HepG2 (cell line): ENCODE data around the gene NFATC3. TPM values are rescaled to one million over a fixed set of nuclear protein-coding genes. Genes with fewer than 3 reads are reported as not detected.

ENCODE experiments used
- AGO2 ChIP-seq: fragments of 200-400 bp; formaldehyde crosslinking; optimal IDR thresholded peaks from 2 replicates; pipeline ENCODE3; 2017; ENCODE audit warnings: mild to moderate bottlenecking, low read depth, low read length, moderate library complexity
- MED1 ChIP-seq: sonication (generic); formaldehyde crosslinking; IDR thresholded peaks from 2 replicates; pipeline ENCODE4 v1.4.0; 2020; ENCODE audit warnings: missing genetic modification reagents
- NFKB2 ChIP-seq: sonication (generic); formaldehyde crosslinking; IDR thresholded peaks from 2 replicates; pipeline ENCODE4 v1.4.0; 2020; ENCODE audit warnings: missing genetic modification reagents, borderline replicate concordance
- SMARCE1 ChIP-seq: fragments of 450-650 bp; IDR thresholded peaks from 2 replicates; pipeline ENCODE4 v1.6.1; 2017; ENCODE audit warnings: borderline replicate concordance
- TBX3 ChIP-seq: fragments of 450-650 bp; IDR thresholded peaks from 2 replicates; pipeline ENCODE4 v1.6.1; 2017; ENCODE audit warnings: antibody characterized with exemption, mild to moderate bottlenecking, inconsistent platforms, borderline replicate concordance
- YEATS2 ChIP-seq: sonication (generic); formaldehyde crosslinking; IDR thresholded peaks from 2 replicates; pipeline ENCODE4 v1.4.0; 2020; ENCODE audit warnings: missing genetic modification reagents, borderline replicate concordance
- ZBTB20 ChIP-seq: sonication (generic); formaldehyde crosslinking; IDR thresholded peaks from 2 replicates; pipeline ENCODE4 v1.8.1; 2023; ENCODE audit warnings: missing genetic modification reagents, low read depth, mild to moderate bottlenecking, borderline replicate concordance
- ZNF274 ChIP-seq: sonication (generic); formaldehyde crosslinking; IDR thresholded peaks from 2 replicates; pipeline ENCODE4 v1.5.1; 2020; ENCODE audit warnings: mild to moderate bottlenecking, missing genetic modification reagents
- ZNF317 ChIP-seq: sonication (generic); formaldehyde crosslinking; IDR thresholded peaks from 2 replicates; pipeline ENCODE4 v1.5.0; 2020; ENCODE audit warnings: mild to moderate bottlenecking, missing genetic modification reagents
- ZNF772 ChIP-seq: sonication (generic); formaldehyde crosslinking; IDR thresholded peaks from 2 replicates; pipeline ENCODE4 v1.5.0; 2020; ENCODE audit warnings: mild to moderate bottlenecking, missing genetic modification reagents
- ZNF883 ChIP-seq: sonication (generic); formaldehyde crosslinking; IDR thresholded peaks from 2 replicates; pipeline ENCODE4 v1.5.1; 2020; ENCODE audit warnings: mild to moderate bottlenecking, missing genetic modification reagents; ENCODE audit errors: not compliant biosample characterization
- polyA plus RNA-seq, 8 experiments: library from polyadenylated mRNA; depleted of rRNA in 3 of 8; stranded (reverse) in 7 of 8; unstranded in 1 of 8; fragments of >200 nt; fragmentation: Illumina TruSeq in 4 of 8; extraction: Trizol in 4 of 8; gene quantifications; 2 replicates each; pipeline versions ENCODE4 v1.2.1 to v1.2.3, GENCODE V29; 2011 to 2016; ENCODE audit warnings: low read depth in 4 of 8, missing spikeins in 1 of 8, mixed read lengths in 1 of 8; ENCODE audit not compliant: insufficient read depth in 1 of 8
- total RNA-seq, 5 experiments: library from RNA; depleted of rRNA; stranded (reverse); fragments of >200 nt; fragmentation: Illumina TruSeq; extraction: Trizol; gene quantifications; 2 replicates each; pipeline ENCODE4 v1.2.3, GENCODE V29; 2016; ENCODE audit warnings: low read depth in 1 of 5
- TF ChIP-seq, protein P1 (sequence below): fragments of 450-650 bp; IDR thresholded peaks from 2 replicates; pipeline ENCODE4 v1.6.1; 2017; ENCODE audit warnings: mild to moderate bottlenecking
- TF ChIP-seq, protein P2 (sequence below): IDR thresholded peaks from 2 replicates; pipeline ENCODE4 v1.6.1; 2016; ENCODE audit warnings: low read depth, missing genetic modification reagents, missing compliant biosample characterization
- TF ChIP-seq, protein P3 (sequence below): IDR thresholded peaks from 2 replicates; pipeline ENCODE4 v1.6.1; 2016; ENCODE audit warnings: low read depth, borderline replicate concordance
- TF ChIP-seq, protein P4 (sequence below): sonication (generic); formaldehyde crosslinking; IDR thresholded peaks from 2 replicates; pipeline ENCODE4 v1.4.0; 2020; ENCODE audit warnings: mild to moderate bottlenecking, missing genetic modification reagents
- TF ChIP-seq, protein P5 (sequence below): sonication (generic); formaldehyde crosslinking; IDR thresholded peaks from 2 replicates; pipeline ENCODE4 v1.8.0; 2022; ENCODE audit warnings: mild to moderate bottlenecking, missing genetic modification reagents, moderate library complexity

Gene NFATC3
- total and polyA plus RNA-seq, 2 of the 13 experiments (the other 11 are each of a cell fraction or from before 2014, with no cell fraction given), result 52.6 to 62.7 TPM

DNA sequence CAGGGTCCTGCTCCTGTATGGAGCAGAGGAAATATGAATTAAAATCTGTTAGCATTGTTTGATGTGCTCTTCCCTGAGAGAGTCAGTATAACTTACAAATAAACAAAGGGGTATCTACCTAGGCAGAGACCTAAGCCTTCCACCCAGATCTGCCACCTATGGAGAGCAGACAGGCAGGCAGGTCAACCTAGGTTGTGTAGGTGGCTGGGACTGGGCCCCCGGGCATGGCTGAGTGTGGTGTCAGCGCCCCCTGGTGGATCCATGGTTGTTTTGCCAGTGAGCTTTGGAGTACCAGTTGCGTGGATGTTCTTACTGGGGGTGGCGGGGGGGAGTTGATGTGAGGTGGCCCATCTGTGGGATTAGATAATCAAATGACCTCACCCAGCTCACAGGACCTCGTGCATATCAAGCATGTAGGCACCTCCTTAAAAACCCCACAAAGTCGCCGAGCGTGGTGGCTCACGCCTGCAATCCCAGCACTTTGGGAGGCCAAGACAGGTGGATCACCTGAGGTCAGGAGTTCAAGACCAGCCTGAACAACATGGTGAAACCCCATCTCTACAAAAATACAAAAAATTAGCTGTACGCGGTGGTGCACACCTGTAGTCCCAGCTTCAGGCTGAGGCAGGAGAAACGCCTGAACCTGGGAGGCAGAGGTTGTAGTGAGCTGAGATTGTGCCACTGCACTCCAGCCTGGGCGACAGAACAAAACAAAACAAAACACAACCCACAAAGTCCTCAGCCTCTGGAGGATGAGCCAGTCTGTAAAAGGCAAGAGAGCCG, 44.5 kb upstream of the NFATC3 start (continued):
- TF ChIP-seq, protein P1, sequence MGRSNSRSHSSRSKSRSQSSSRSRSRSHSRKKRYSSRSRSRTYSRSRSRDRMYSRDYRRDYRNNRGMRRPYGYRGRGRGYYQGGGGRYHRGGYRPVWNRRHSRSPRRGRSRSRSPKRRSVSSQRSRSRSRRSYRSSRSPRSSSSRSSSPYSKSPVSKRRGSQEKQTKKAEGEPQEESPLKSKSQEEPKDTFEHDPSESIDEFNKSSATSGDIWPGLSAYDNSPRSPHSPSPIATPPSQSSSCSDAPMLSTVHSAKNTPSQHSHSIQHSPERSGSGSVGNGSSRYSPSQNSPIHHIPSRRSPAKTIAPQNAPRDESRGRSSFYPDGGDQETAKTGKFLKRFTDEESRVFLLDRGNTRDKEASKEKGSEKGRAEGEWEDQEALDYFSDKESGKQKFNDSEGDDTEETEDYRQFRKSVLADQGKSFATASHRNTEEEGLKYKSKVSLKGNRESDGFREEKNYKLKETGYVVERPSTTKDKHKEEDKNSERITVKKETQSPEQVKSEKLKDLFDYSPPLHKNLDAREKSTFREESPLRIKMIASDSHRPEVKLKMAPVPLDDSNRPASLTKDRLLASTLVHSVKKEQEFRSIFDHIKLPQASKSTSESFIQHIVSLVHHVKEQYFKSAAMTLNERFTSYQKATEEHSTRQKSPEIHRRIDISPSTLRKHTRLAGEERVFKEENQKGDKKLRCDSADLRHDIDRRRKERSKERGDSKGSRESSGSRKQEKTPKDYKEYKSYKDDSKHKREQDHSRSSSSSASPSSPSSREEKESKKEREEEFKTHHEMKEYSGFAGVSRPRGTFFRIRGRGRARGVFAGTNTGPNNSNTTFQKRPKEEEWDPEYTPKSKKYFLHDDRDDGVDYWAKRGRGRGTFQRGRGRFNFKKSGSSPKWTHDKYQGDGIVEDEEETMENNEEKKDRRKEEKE, result no peak
- TF ChIP-seq ZBTB20 (CRISPR knock-in tag) (peak; percentile 21; the same call in 1 of the 2 replicates), ZNF883 (CRISPR knock-in tag) (no peak), ZNF772 (peak; percentile 89), ZNF274 (CRISPR knock-in tag) (no peak), ZNF317 (0 out of 2 replicates have a peak, but pooled peaks have one; percentile 32), YEATS2 (CRISPR knock-in tag) (no peak), SMARCE1 (no peak), AGO2 (no peak), MED1 (peak; percentile 53), NFKB2 (CRISPR knock-in tag) (peak; percentile 27; the same call in 1 of the 2 replicates), TBX3 (no peak)
- TF ChIP-seq, protein P2, sequence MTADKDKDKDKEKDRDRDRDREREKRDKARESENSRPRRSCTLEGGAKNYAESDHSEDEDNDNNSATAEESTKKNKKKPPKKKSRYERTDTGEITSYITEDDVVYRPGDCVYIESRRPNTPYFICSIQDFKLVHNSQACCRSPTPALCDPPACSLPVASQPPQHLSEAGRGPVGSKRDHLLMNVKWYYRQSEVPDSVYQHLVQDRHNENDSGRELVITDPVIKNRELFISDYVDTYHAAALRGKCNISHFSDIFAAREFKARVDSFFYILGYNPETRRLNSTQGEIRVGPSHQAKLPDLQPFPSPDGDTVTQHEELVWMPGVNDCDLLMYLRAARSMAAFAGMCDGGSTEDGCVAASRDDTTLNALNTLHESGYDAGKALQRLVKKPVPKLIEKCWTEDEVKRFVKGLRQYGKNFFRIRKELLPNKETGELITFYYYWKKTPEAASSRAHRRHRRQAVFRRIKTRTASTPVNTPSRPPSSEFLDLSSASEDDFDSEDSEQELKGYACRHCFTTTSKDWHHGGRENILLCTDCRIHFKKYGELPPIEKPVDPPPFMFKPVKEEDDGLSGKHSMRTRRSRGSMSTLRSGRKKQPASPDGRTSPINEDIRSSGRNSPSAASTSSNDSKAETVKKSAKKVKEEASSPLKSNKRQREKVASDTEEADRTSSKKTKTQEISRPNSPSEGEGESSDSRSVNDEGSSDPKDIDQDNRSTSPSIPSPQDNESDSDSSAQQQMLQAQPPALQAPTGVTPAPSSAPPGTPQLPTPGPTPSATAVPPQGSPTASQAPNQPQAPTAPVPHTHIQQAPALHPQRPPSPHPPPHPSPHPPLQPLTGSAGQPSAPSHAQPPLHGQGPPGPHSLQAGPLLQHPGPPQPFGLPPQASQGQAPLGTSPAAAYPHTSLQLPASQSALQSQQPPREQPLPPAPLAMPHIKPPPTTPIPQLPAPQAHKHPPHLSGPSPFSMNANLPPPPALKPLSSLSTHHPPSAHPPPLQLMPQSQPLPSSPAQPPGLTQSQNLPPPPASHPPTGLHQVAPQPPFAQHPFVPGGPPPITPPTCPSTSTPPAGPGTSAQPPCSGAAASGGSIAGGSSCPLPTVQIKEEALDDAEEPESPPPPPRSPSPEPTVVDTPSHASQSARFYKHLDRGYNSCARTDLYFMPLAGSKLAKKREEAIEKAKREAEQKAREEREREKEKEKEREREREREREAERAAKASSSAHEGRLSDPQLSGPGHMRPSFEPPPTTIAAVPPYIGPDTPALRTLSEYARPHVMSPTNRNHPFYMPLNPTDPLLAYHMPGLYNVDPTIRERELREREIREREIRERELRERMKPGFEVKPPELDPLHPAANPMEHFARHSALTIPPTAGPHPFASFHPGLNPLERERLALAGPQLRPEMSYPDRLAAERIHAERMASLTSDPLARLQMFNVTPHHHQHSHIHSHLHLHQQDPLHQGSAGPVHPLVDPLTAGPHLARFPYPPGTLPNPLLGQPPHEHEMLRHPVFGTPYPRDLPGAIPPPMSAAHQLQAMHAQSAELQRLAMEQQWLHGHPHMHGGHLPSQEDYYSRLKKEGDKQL (CRISPR knock-in tag), result no peak
- TF ChIP-seq, protein P3, sequence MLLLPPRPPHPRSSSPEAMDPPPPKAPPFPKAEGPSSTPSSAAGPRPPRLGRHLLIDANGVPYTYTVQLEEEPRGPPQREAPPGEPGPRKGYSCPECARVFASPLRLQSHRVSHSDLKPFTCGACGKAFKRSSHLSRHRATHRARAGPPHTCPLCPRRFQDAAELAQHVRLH (CRISPR knock-in tag), result peak; percentile 54; the same call in 1 of the 2 replicates
- TF ChIP-seq, protein P4, sequence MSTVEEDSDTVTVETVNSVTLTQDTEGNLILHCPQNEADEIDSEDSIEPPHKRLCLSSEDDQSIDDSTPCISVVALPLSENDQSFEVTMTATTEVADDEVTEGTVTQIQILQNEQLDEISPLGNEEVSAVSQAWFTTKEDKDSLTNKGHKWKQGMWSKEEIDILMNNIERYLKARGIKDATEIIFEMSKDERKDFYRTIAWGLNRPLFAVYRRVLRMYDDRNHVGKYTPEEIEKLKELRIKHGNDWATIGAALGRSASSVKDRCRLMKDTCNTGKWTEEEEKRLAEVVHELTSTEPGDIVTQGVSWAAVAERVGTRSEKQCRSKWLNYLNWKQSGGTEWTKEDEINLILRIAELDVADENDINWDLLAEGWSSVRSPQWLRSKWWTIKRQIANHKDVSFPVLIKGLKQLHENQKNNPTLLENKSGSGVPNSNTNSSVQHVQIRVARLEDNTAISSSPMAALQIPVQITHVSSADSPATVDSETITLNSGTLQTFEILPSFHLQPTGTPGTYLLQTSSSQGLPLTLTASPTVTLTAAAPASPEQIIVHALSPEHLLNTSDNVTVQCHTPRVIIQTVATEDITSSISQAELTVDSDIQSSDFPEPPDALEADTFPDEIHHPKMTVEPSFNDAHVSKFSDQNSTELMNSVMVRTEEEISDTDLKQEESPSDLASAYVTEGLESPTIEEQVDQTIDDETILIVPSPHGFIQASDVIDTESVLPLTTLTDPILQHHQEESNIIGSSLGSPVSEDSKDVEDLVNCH, result no peak
- TF ChIP-seq, protein P5, sequence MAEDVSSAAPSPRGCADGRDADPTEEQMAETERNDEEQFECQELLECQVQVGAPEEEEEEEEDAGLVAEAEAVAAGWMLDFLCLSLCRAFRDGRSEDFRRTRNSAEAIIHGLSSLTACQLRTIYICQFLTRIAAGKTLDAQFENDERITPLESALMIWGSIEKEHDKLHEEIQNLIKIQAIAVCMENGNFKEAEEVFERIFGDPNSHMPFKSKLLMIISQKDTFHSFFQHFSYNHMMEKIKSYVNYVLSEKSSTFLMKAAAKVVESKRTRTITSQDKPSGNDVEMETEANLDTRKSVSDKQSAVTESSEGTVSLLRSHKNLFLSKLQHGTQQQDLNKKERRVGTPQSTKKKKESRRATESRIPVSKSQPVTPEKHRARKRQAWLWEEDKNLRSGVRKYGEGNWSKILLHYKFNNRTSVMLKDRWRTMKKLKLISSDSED (CRISPR knock-in tag), result no peak
